Inferior parietal cortex (tissue), 1 donor: ENCODE measurements around the gene EYA2.

Experiments
- DNase-seq: peaks from one replicate; pipeline ENCODE4 v3.0.0-alpha.2; 2016; ENCODE audit errors: extremely low spot score

The EYA2 gene

GRCh38 chr20:47223896-47224295, 329.3 kb downstream of the EYA2 start:
- no peak for DNase-seq

DNA sequence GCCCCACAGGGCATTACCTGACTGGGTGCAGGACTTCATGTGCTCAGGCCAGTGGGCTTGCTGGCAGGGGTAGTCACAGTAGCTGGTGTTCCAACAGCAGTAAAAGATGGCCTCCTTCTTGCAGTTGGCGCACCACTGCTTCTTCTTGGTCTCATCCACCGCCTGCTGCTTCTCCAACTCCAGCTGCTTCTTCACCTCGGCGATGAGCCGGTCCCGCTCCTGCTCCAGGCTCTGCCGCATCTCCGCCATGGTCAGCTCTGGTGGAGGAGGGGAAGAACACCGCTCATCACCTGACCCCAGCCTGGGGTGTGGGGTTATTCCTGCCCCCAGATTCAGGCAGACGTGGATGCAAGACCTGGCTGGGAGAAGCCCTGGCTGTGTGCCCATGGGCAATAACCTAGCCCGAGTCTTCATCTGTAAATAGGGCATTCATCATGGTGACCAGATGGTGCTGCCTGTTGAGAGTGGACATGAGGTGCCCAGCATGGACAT, 329.7 kb downstream of the EYA2 start:
- no peak for DNase-seq

- no peak for DNase-seq
Measured at GRCh38 chr20:47224857-47225256, 330.2 kb downstream of the EYA2 start.

DNA sequence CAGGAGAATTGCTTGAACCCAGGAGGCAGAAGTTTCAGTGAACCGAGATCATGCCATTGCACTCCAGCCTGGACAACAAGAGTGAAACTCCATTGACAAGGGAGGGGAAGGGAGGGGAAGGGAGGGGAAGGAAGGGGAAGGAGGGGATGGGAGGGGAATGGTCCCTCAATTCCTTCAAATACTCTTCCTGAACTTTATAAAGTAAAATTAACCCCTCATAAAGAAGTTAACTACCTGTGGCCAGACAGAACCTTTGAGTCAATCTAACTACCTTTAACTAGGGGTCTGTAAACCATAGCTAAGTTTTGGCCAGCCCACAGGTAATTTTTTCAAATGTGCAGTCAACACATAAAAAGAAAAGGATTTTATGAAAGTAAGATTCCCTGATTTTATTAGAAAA, 330.8 kb downstream of the EYA2 start:
- no peak for DNase-seq

DNA sequence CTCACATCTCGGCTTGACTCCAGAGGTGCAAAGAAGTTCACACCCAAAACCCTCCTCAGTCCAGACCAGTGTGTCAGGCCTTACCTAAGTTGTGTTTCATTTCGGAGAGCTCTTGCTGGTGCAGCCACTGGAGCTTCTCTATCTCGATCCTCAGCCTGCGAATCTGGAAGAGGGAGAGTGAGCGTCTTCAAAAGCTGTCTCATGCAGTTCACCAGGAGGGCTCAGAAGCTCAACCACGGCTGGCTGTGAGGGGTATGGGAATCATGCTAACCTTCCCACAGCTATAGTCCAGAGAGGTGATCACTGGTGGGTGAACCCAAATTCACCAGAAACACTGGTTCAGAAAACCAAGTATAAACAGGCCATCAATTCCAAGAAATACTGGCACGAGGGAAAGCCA, 332.5 kb downstream of the EYA2 start:
- no peak for DNase-seq

GRCh38 chr20:47227576-47227975, 332.9 kb downstream of the EYA2 start:
- DNase-seq, result no peak

DNA sequence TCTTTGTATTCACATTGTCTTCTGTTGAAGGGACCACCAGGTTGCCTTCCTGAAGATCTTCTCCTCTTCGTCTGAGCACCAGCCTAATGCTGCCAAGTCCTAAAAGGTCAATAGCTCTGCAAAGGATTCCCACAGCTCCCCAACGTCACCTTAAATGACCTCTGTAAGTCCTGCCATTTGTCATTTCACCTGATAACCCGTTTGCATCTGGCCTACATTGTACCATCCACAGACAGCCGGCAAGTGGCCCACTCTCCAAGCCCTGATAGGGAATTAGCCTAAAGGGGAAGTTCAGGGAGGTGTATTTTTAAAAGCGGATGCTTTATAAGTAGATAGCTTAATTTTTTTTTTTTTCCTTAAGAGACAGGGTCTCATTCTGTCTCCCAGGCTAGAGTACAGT, 334.0 kb downstream of the EYA2 start:
- no peak for DNase-seq

GRCh38 chr20:47230811-47231256, 336.2 kb downstream of the EYA2 start:
- DNase-seq, result no peak

GRCh38 chr20:47231382-47232039, 336.9 kb downstream of the EYA2 start:
- DNase-seq, result no peak

- no peak for DNase-seq
Measured at GRCh38 chr20:47232518-47232917, 337.9 kb downstream of the EYA2 start.

DNA sequence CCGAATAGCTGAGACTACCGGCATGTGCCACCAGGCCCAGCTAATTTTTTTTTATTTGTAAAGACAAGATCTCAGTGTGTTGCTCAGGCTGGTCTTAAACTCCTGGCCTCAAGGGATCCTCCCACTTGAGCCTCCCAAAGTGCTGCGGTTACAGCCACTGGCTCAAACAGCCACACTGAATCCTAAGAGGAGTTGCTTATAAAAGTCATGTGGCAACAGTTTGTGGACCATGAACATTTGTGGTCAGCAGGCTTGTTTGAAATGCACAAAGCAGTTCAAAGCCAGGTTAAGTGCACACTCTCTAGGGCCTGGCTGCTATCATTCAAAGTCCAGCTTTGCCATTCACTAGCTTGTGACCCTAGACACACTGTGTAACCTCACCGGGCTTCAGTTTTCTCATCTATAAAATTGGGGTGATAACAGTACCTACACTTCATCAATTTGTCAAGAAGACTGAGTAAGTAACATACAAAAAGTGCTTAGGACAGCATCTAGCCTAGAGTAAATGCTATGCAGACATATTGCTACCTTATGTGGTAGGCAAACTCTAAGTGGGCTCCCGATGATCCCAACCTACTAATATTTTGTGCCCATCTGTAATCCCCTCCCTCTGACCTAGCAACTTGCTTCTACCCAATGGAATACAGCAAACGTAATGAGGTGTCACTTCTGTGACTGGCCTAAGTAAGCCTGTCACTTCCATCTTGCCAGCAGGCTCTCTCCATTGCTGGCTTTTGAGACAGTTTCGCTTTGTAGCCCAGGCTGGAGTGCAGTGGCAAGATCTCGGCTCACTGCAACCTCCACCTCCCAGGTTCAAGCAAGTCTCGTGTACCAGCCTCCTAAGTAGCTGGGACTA, 338.9 kb downstream of the EYA2 start:
- DNase-seq, result no peak

DNA sequence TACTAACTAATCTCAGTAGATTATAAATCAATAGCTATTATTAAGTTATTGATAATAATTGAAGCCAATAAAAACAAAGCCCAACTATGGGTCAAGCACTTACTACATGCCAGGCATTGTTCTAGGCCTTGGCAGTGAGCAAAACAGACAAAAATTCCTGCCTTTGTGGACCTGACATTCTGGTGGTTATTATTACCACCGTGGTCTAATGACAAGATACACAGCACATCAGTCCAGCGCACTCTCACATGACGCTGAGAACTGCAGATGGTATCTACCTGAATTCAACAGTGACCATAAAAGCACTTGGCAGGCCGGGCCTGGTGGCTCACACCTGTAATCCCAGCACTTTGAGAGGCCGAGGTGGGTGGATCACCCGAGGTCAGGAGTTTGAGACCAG, 340.5 kb downstream of the EYA2 start:
- no peak for DNase-seq

GRCh38 chr20:47235853-47236638, 341.4 kb downstream of the EYA2 start:
- no peak for DNase-seq

DNA sequence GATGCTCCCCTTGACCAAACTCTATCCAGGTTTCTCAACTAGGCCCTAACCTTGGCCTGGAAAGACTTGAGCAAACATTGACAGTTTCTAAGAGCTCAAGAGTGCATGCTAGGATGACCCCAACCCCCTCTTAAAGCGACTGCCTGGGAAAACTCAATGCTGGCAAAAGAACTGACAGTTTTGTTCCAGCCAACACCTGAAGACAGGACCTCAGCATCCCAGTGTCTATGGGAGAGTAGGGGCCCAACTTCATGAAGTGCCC, 341.9 kb downstream of the EYA2 start:
- no peak for DNase-seq

GRCh38 chr20:47237715-47238114, 343.1 kb downstream of the EYA2 start:
- DNase-seq, result peak; percentile 64
